Activated CD8-positive, alpha-beta memory T cell treated with anti-CD3 and anti-CD28 coated beads for 48 hours (primary cell): ENCODE data around the gene ACAP2.

Experiments
- DNase-seq, 3 experiments: peaks; one replicate each; pipeline ENCODE4 v3.0.0-alpha.2; 2020; ENCODE audit warnings: low read depth in 2 of 3, low spot score in 2 of 3

ACAP2 gene

DNA sequence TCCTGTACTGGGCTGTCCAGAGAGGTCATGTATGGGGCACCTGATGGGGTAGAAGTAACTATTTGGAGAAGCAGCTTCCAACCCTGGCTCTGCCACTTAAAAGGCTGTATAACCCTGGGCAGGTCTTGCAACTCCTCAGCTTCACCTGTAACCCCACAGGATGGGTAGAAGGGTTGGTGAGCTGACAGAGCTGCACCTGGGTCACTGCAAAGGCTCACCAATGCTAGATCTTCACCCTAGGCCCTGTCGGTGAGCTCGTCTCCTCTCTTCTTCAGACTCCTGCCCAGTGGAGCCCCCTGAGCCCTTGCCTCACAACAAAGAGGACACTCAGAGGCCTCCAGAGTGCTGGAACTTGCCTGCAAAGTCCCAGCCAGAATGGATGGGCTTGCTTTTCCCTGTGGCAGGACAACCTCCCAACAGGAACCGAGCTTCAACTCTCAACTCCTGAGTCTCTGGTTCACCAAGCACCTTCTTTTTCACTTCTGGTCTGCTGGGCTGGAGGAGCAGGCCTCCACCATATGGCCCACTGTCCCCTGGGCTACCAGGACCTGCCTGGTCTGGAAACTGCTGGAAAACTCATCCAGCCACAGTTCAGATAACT, 217.7 kb downstream of the ACAP2 start:
- DNase-seq = no peak
